Mucosa of stomach (tissue), 1 donor: ENCODE data around the gene DCAF7.

Source experiments
- H3K27me3 ChIP-seq: one replicate; pipeline ENCODE4 v1.7.0; 2013; ENCODE audit warnings: mild to moderate bottlenecking, low read length; ENCODE audit not compliant: control insufficient read depth, insufficient read depth
- H3K36me3 ChIP-seq: one replicate; pipeline ENCODE4 v1.7.0; 2013; ENCODE audit warnings: low read length; ENCODE audit not compliant: control insufficient read depth, insufficient read depth
- H3K4me1 ChIP-seq: one replicate; pipeline ENCODE4 v1.7.0; 2013; ENCODE audit warnings: mild to moderate bottlenecking, low read length; ENCODE audit not compliant: control insufficient read depth, insufficient read depth
- H3K4me3 ChIP-seq: one replicate; pipeline ENCODE4 v1.7.0; 2013; ENCODE audit warnings: low read length
- H3K9ac ChIP-seq: one replicate; pipeline ENCODE4 v1.7.0; 2013; ENCODE audit warnings: mild to moderate bottlenecking, low read length, moderate library complexity
- H3K9me3 ChIP-seq: one replicate; pipeline ENCODE4 v1.7.0; 2013; ENCODE audit warnings: mild to moderate bottlenecking, low read length, moderate library complexity; ENCODE audit not compliant: control insufficient read depth
- donor health status: Pancreatic carcinoma.

The DCAF7 gene

DNA sequence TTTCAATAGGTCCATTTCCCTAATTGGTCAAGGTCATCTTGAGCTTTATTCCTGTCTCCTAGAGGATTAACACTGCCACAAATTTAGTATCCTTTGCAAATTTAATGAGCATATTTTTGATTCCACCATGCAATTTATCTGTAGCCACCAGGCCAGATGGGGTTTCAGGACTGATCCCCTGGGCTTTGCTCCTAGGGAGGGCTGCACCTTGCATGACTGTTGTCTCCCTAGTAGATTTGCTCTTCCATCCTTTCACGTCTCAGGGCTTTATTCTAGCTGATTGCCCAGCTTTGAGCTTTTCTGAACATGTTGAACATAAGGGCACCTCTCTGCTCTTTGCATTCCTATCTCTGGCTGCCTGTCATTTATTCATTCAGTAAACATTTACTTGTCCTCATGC, 34.9 kb upstream of the DCAF7 start:
- Histone ChIP-seq H3K4me3 (no peak overlapping the region), H3K36me3 (no peaks in the 10 kb centered on the region), H3K4me1 (no peaks in the 10 kb centered on the region), H3K9me3 (no peaks in the 10 kb centered on the region), H3K27me3 (no peaks in the 10 kb centered on the region), H3K9ac (no peak overlapping the region)

DNA sequence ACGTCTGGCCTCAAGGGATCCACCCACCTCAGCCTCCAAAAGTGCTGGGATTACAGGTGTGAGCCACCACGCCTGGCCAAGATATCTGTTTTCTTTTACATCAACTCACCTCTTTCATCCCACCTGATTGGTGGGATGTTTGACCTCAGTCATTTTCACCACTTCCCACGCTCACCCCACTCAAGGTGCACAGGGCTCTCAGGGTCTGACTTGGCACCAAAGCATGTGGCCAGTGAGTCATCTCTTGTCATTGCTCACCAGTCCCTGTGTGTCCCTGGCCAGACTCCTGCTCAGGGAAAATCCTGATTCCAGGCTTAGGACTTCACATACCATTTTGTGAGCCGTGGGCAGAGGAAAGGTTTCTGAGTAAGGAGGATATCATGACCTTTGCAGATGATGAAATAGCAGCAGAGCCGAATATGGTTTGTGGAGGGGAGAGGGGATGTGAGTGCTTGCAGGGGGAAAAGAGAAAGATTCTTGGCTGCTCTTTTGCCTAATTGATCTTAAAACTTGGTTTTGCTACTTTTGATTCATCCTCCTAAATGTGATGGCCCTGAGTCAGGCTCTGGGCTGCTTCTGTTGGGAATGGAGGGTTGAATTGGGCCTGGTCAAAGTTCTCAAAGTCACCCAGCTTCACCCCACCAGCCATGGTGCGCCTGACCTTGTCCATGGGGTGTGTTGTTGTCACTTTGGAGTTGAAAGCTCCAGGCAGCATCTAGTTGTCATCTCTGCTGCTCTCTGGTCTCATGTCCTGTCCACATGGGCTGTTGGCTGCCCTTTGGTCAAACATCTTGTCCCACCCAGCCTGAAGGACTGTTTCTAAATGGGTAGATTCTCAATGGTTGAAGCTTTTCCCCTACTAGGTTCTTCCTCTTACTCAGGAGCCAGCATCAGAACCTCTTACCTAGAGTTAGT, 33.1 kb upstream of the DCAF7 start:
- no peaks in the 10 kb centered on the region for H3K27me3 ChIP-seq
- H3K9ac ChIP-seq, result no peak overlapping the region
- H3K4me1 ChIP-seq, result no peaks in the 10 kb centered on the region
- no peaks in the 10 kb centered on the region for H3K36me3 ChIP-seq
- H3K4me3 ChIP-seq, result no peak overlapping the region
- H3K9me3 ChIP-seq, result no peaks in the 10 kb centered on the region

DNA sequence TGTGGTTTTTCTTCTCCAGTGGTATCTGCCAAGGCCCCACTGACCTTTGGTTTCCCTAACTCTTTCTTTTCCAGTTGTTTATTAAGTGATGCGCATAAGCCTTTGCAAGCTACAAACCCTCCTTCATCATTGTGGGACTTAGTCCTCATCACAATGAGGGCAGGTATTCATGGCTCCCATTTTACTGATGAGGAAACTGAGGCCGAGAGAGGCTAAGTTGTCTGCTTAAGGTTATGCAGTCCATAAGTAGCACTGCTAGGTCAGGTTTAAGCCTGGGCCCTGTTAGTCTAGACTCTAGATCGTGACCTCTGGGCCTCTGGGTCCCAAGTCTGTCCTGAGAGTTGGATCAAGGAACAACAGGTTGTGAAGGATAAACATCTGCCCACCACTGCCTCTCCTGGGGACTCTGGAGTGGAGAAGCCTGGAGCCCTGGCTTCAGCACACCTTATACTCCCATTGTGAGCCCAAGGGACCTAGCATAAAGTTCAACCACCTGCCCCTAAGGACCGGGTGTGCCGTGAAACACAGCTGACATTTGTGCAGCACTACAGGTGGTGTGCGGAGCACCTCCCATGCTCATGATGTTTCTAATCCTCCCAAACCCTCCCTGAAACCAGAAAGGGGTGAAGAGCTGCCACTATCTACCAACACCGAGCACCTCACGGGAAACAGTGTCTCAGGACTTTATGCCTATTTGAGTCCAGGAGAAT, 32.3 kb upstream of the DCAF7 start:
- Histone ChIP-seq H3K4me3 (no peak overlapping the region), H3K4me1 (no peaks in the 10 kb centered on the region), H3K9me3 (no peaks in the 10 kb centered on the region), H3K9ac (no peak overlapping the region), H3K27me3 (no peaks in the 10 kb centered on the region), H3K36me3 (no peaks in the 10 kb centered on the region)

DNA sequence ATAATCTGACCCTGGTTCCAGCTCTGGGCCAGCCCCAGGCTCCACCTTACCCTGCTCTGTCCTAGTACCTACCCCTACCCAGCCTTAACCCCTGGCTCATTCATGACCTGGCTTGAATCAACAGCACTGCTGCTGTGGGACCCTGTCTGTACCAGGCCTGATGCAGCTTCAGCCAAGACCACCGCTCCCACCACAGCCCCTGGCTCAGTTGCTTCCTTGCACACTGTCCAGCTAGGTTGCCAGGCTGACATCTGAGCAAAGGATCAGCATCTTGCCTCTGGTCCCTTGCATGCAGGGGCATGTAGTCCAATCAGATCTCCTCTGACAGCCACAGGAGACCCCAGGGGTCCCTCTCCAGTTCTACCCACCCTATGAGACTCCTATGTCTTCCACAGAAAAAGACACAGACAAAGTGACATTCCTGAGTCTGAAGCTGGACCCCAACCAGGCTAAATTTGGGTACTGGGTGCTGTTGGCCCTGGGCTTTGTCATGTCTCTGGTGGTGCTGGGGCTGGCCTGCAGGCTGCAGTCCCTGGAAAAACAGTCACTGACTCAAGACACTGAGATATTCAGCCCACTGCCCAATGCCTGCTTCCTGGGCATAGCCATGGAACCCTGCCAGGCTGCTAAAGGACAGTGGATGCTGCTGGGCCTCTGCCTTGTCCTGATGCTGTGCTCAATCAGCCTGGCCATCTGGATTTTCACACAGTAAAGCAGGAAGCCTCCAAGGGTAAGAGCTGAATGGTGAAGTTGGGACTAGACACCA, 31.0 kb upstream of the DCAF7 start:
- Histone ChIP-seq H3K9ac (no peak overlapping the region), H3K9me3 (no peaks in the 10 kb centered on the region), H3K4me3 (no peak overlapping the region), H3K4me1 (no peaks in the 10 kb centered on the region), H3K36me3 (no peaks in the 10 kb centered on the region), H3K27me3 (peaks cover 3% of the 10 kb centered on the region)

DNA sequence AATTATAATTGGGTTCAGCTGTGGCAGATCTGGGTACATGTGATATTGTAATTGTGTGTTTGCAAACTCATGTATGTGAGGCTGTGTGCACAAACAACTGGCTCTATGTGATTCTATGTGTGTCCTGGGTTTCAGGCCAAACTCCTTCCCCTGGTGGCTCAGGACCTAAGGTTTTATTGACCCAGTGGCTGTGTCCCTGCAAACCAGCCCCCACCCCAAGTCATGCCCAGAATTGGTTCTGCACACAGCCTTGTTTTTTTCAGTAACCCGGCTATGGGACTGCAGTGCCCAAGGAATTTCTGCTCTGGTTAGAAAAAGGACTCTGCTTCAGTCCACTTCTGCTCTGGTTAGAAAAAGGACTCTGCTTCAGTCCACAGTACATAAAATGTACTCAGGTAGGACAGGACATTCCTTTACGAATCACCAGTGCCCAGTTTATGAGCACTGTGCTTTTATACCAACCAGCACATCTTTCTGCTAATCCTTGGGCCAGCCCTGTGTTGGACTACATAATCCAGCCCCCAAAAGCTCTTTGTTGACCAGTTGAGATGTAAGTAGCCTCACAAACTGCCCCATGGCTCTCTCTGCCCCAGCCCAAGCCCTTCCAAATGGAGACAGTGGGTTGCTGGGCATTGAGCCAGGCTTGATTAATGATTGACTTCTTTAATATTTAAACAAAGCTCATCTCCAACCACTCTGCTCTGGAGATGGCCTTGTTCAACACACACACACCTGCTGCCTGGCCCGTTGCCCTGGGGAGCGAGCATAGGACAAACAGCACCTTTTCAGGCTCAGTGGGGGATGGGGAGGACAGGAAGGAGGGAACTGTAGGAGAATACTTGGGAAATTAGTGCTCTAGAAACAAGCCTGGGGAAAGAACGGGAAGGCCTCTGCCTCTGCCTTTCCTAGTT, 30.1 kb upstream of the DCAF7 start:
- Histone ChIP-seq H3K4me3 (no peak overlapping the region), H3K4me1 (no peaks in the 10 kb centered on the region), H3K36me3 (no peaks in the 10 kb centered on the region), H3K9ac (no peak overlapping the region), H3K9me3 (no peaks in the 10 kb centered on the region), H3K27me3 (peaks cover 10% of the 10 kb centered on the region)

DNA sequence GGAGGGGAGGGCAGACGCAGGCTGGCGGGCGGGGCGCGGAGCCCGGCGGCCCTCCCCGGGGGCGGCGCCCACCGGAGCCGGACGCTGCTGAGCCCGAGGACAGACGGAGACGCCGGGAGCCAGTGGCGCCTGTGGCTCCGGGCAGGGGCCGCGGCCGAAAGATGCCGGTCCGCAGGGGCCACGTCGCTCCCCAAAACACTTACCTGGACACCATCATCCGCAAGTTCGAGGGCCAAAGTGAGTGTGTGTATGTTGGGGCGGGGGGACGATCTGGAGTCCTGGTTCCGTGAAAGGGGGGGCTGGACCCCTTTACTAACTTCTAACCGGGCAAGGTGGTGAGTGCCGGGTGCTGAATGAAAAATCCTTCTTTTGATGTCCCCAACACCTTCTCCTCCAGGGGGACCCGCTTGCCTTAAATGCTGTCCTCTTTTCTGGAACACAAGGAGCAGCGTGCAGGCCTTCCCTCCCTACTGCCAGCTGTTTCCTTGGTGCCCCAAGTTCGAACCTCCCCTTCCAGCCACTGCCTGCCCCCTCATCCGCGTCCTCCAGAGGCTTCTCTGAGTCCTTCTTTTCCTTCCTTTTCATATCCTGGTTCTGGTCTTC, 26.9 kb upstream of the DCAF7 start, which contains the start of gene KCNH6:
Gene KCNH6 (plus strand): TSS at position 106 of the 603 bp plus-strand sequence. CDS start 56 bp downstream, at position 162.
- Histone ChIP-seq H3K36me3 (no peaks in the 10 kb centered on the region), H3K4me1 (no peaks in the 10 kb centered on the region), H3K9me3 (no peaks in the 10 kb centered on the region), H3K9ac (no peak within 1 kb of the TSS), H3K27me3 (peaks cover 13% of the 10 kb centered on the region), H3K4me3 (no peak within 1 kb of the TSS)

DNA sequence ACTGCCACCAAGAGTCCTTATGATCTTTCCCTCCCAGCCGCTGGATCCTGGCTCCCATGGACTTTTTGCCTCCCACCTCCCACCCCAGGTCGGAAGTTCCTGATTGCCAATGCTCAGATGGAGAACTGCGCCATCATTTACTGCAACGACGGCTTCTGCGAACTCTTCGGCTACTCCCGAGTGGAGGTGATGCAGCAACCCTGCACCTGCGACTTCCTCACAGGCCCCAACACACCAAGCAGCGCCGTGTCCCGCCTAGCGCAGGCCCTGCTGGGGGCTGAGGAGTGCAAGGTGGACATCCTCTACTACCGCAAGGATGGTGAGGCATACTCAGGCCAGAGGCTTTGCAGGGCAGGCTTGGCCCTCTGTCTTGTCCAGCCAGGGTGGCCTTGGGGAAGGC, 26.2 kb upstream of the DCAF7 start:
- no peak overlapping the region for H3K9ac ChIP-seq
- no peaks in the 10 kb centered on the region for H3K36me3 ChIP-seq
- H3K27me3 ChIP-seq, result peaks cover 13% of the 10 kb centered on the region
- H3K4me1 ChIP-seq, result no peaks in the 10 kb centered on the region
- H3K9me3 ChIP-seq, result no peaks in the 10 kb centered on the region
- no peak overlapping the region for H3K4me3 ChIP-seq

DNA sequence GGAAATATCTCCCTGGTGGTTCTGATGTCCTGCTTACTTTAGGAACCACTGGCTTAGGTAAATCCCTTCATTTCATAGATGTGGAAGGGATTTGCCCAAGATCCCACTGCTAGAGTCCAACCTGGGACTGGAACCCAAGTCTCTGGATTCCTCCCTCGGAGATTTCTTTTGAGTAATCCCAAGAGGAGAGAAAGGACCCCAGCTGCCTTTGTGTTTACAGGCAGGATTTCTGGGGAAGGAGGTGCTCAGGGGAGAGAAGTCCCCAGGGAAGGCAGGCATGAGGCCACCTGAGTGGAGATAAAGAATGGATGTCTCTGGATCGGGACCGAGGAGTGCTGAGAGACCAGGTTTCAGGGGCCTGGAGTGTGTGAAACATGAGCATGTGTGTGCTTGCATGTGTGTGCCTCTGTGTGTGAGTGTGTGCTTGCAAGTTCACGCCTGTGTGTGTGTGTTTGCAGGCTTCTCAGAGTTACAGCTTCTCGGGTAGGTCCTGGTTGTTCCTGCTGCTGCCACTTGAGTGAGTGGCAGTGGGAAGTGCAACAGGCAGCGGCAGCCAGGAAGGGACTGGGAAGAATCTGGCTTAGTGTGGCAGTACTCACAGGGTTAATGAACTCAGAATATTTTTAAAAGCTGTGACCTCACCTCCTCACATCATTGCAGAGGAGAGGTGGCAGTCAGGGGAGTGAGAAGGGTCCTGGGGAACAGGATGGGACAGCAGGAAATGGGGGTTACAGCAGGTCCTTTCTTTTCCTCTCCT, 24.9 kb upstream of the DCAF7 start:
- Histone ChIP-seq H3K4me1 (no peaks in the 10 kb centered on the region), H3K27me3 (peaks cover 13% of the 10 kb centered on the region), H3K36me3 (no peaks in the 10 kb centered on the region), H3K4me3 (no peak overlapping the region), H3K9me3 (no peaks in the 10 kb centered on the region), H3K9ac (no peak overlapping the region)

DNA sequence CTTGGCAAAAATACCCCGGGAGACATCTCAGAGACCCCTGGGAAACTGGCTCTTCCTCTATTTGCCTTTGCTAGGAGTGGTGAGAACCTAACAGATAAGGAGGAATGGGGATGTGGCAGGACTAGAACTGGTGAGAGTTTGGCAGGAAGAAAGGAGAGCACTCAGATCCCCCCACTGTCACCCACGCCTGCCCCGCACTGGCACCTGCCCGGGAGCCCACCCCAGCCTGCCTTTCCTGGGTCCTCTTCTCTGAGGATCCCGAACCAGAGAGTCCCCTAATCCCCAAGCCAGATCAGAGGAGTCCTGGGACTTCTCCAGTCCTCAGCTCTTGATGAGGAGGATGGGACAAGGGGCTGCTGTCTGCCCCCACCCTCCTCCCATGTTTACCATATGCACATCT, 23.4 kb upstream of the DCAF7 start:
- no peaks in the 10 kb centered on the region for H3K9me3 ChIP-seq
- peaks cover 13% of the 10 kb centered on the region for H3K27me3 ChIP-seq
- H3K4me3 ChIP-seq, result no peak overlapping the region
- H3K36me3 ChIP-seq, result no peaks in the 10 kb centered on the region
- no peaks in the 10 kb centered on the region for H3K4me1 ChIP-seq
- no peak overlapping the region for H3K9ac ChIP-seq

DNA sequence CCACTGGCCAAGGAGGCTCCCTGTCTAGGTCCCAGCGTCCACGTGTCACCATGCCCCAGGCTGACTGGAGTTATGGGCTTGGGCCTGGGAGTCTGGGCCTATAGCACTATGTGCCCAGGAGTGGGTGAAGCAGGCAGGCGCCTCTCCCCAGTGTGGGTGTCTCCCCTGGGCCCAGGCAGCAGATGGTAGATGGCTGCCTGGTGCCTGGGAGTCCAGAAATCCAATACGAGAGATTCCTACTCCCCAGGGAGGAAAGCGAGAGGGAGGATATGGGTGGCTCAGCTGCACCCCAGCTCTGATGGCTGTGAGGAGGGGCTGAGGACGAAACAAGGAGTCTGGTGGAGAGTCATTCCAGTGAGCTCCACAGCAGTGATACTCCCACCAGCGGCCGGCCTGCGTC, 22.1 kb upstream of the DCAF7 start:
- no peak overlapping the region for H3K4me3 ChIP-seq
- no peaks in the 10 kb centered on the region for H3K9me3 ChIP-seq
- H3K27me3 ChIP-seq, result peaks cover 13% of the 10 kb centered on the region
- H3K4me1 ChIP-seq, result no peaks in the 10 kb centered on the region
- H3K9ac ChIP-seq, result no peak overlapping the region
- H3K36me3 ChIP-seq, result no peaks in the 10 kb centered on the region
